HepG2 (cell line): ENCODE results near the gene DIO1. TPM values are rescaled to one million over a fixed set of nuclear protein-coding genes. Genes with fewer than 3 reads are reported as not detected.

Experiments
- ASH2L ChIP-seq: fragments of 300-600, 200-600 bp; sonication (generic); IDR thresholded peaks from 2 replicates; pipeline ENCODE4 v1.7.0; 2017; ENCODE audit warnings: low read depth, mild to moderate bottlenecking, moderate library complexity, mixed read lengths, low read length; ENCODE audit not compliant: insufficient read length
- ATF1 ChIP-seq: IDR thresholded peaks from 2 replicates; pipeline ENCODE4 v1.6.1; 2016; ENCODE audit warnings: mild to moderate bottlenecking, control low read depth
- BORCS8-MEF2B ChIP-seq: sonication (generic); formaldehyde crosslinking; IDR thresholded peaks from 2 replicates; pipeline ENCODE4 v1.8.0; 2022; ENCODE audit warnings: mild to moderate bottlenecking, missing genetic modification reagents
- CBFB ChIP-seq: sonication (generic); formaldehyde crosslinking; IDR thresholded peaks from 2 replicates; pipeline ENCODE4 v1.4.0; 2020; ENCODE audit warnings: missing genetic modification reagents
- CEBPB ChIP-seq: IDR thresholded peaks from 2 replicates; pipeline ENCODE4 v1.6.1; 2011; ENCODE audit warnings: low read depth, low read length, improper control_type of control experiment, borderline replicate concordance
- CERS6 ChIP-seq: sonication (generic); formaldehyde crosslinking; IDR thresholded peaks from 2 replicates; pipeline ENCODE4 v1.5.0; 2020; ENCODE audit warnings: missing genetic modification reagents
- ESRRA ChIP-seq: sonication (generic); formaldehyde crosslinking; IDR thresholded peaks from 2 replicates; pipeline ENCODE4 v1.5.1; 2020; ENCODE audit warnings: mild to moderate bottlenecking, low read depth, missing genetic modification reagents
- GLMP ChIP-seq: sonication (generic); formaldehyde crosslinking; IDR thresholded peaks from 2 replicates; pipeline ENCODE4 v1.9.0; 2021; ENCODE audit warnings: missing genetic modification reagents, mild to moderate bottlenecking, borderline replicate concordance
- KLF11 ChIP-seq: IDR thresholded peaks from 2 replicates; pipeline ENCODE4 v1.6.1; 2016; ENCODE audit warnings: missing compliant biosample characterization
- MXI1 ChIP-seq: IDR thresholded peaks from 3 replicates; pipeline ENCODE4 v1.6.1; 2012; ENCODE audit warnings: low read depth, low read length, inconsistent platforms, borderline replicate concordance
- NFIC ChIP-seq: IDR thresholded peaks from 2 replicates; pipeline ENCODE4 v1.6.1; 2012; ENCODE audit warnings: mild to moderate bottlenecking, low read length, inconsistent platforms
- PPARG ChIP-seq: conservative IDR thresholded peaks from 2 replicates; pipeline ENCODE4 v1.6.1; 2016; ENCODE audit warnings: missing biosample characterization, missing genetic modification reagents
- SKI ChIP-seq: fragments of 450-650 bp; IDR thresholded peaks from one replicate; pipeline ENCODE4 v1.6.1; 2018; ENCODE audit warnings: mild to moderate bottlenecking; ENCODE audit not compliant: partially characterized antibody
- SP2 ChIP-seq: sonication (generic); formaldehyde crosslinking; IDR thresholded peaks from 2 replicates; pipeline ENCODE4 v1.5.1; 2020; ENCODE audit warnings: mild to moderate bottlenecking, missing genetic modification reagents
- SRSF4 ChIP-seq: fragments of 200-400 bp; formaldehyde crosslinking; IDR thresholded peaks from one replicate; pipeline ENCODE4 v1.6.1; 2018; ENCODE audit warnings: mild to moderate bottlenecking, low read depth, low read length, moderate library complexity; ENCODE audit not compliant: poor library complexity, severe bottlenecking
- ZNF230 ChIP-seq: sonication (generic); formaldehyde crosslinking; IDR thresholded peaks from 2 replicates; pipeline ENCODE4 v1.4.0; 2020; ENCODE audit warnings: mild to moderate bottlenecking, missing genetic modification reagents
- ZNF253 ChIP-seq: sonication (generic); formaldehyde crosslinking; IDR thresholded peaks from 2 replicates; pipeline ENCODE4 v1.8.0; 2022; ENCODE audit warnings: mild to moderate bottlenecking, missing genetic modification reagents, borderline replicate concordance
- ZNF530 ChIP-seq: sonication (generic); formaldehyde crosslinking; IDR thresholded peaks from 2 replicates; pipeline ENCODE4 v1.5.0; 2020; ENCODE audit warnings: low read depth, mild to moderate bottlenecking, missing genetic modification reagents
- ZNF564 ChIP-seq: sonication (generic); formaldehyde crosslinking; IDR thresholded peaks from 2 replicates; pipeline ENCODE4 v1.8.1; 2023; ENCODE audit warnings: mild to moderate bottlenecking, missing genetic modification reagents
- ZNF660 ChIP-seq: sonication (generic); formaldehyde crosslinking; IDR thresholded peaks from 2 replicates; pipeline ENCODE4 v1.5.1; 2020; ENCODE audit warnings: mild to moderate bottlenecking, low read depth, missing genetic modification reagents, borderline replicate concordance
- polyA plus RNA-seq, 8 experiments: library from polyadenylated mRNA; depleted of rRNA in 3 of 8; stranded (reverse) in 7 of 8; unstranded in 1 of 8; fragments of >200 nt; fragmentation: Illumina TruSeq in 4 of 8; extraction: Trizol in 4 of 8; gene quantifications; 2 replicates each; pipeline versions ENCODE4 v1.2.1 to v1.2.3, GENCODE V29; 2011 to 2016; ENCODE audit warnings: low read depth in 4 of 8, missing spikeins in 1 of 8, mixed read lengths in 1 of 8; ENCODE audit not compliant: insufficient read depth in 1 of 8
- total RNA-seq, 5 experiments: library from RNA; depleted of rRNA; stranded (reverse); fragments of >200 nt; fragmentation: Illumina TruSeq; extraction: Trizol; gene quantifications; 2 replicates each; pipeline ENCODE4 v1.2.3, GENCODE V29; 2016; ENCODE audit warnings: low read depth in 1 of 5
- TF ChIP-seq, protein P1 (sequence below): sonication (generic); formaldehyde crosslinking; IDR thresholded peaks from 2 replicates; pipeline ENCODE4 v1.4.0; 2020; ENCODE audit warnings: missing genetic modification reagents
- TF ChIP-seq, protein P2 (sequence below): sonication (generic); formaldehyde crosslinking; IDR thresholded peaks from 2 replicates; pipeline ENCODE4 v1.4.0; 2020; ENCODE audit warnings: missing genetic modification reagents
- TF ChIP-seq, protein P3 (sequence below): sonication (generic); formaldehyde crosslinking; IDR thresholded peaks from 2 replicates; pipeline ENCODE4 v1.5.1; 2020; ENCODE audit warnings: missing genetic modification reagents, mild to moderate bottlenecking, borderline replicate concordance

DIO1 gene
- total and polyA plus RNA-seq, 2 of the 13 experiments (the other 11 are each of a cell fraction or from before 2014, with no cell fraction given), result 13.5 to 45.6 TPM

- no peak for TF ChIP-seq NFIC
- TF ChIP-seq, protein P1, sequence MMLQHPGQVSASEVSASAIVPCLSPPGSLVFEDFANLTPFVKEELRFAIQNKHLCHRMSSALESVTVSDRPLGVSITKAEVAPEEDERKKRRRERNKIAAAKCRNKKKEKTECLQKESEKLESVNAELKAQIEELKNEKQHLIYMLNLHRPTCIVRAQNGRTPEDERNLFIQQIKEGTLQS (CRISPR knock-in tag), result no peak
- no peak for TF ChIP-seq KLF11 (CRISPR knock-in tag)
- TF ChIP-seq CEBPB, result no peak
- TF ChIP-seq CBFB (CRISPR knock-in tag), result 0 out of 2 replicates have a peak, but pooled peaks have one; percentile 23
- no peak for TF ChIP-seq ATF1 (CRISPR knock-in tag)
- TF ChIP-seq BORCS8-MEF2B (CRISPR knock-in tag), result no peak; the same call in 1 of the 2 replicates
- TF ChIP-seq MXI1, result no peak; the same call in 2 of the 3 replicates
- no peak for TF ChIP-seq ESRRA (CRISPR knock-in tag)
- TF ChIP-seq ZNF564 (CRISPR knock-in tag), result 0 out of 2 replicates have a peak, but pooled peaks have one; percentile 35
- TF ChIP-seq CERS6, result no peak
- TF ChIP-seq SKI, result no peak
- TF ChIP-seq ZNF530 (CRISPR knock-in tag), result no peak
- TF ChIP-seq ZNF660 (CRISPR knock-in tag), result no peak
- TF ChIP-seq SRSF4, result no peak
- TF ChIP-seq PPARG (CRISPR knock-in tag), result 0 out of 2 replicates have a peak, but pooled peaks have one; percentile 34
- peak; percentile 79 for TF ChIP-seq ASH2L
- TF ChIP-seq SP2 (CRISPR knock-in tag), result peak; percentile 55
- TF ChIP-seq, protein P2, sequence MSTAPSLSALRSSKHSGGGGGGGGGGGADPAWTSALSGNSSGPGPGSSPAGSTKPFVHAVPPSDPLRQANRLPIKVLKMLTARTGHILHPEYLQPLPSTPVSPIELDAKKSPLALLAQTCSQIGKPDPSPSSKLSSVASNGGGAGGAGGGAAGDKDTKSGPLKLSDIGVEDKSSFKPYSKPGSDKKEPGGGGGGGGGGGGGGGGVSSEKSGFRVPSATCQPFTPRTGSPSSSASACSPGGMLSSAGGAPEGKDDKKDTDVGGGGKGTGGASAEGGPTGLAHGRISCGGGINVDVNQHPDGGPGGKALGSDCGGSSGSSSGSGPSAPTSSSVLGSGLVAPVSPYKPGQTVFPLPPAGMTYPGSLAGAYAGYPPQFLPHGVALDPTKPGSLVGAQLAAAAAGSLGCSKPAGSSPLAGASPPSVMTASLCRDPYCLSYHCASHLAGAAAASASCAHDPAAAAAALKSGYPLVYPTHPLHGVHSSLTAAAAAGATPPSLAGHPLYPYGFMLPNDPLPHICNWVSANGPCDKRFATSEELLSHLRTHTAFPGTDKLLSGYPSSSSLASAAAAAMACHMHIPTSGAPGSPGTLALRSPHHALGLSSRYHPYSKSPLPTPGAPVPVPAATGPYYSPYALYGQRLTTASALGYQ (CRISPR knock-in tag), result no peak
- TF ChIP-seq, protein P3, sequence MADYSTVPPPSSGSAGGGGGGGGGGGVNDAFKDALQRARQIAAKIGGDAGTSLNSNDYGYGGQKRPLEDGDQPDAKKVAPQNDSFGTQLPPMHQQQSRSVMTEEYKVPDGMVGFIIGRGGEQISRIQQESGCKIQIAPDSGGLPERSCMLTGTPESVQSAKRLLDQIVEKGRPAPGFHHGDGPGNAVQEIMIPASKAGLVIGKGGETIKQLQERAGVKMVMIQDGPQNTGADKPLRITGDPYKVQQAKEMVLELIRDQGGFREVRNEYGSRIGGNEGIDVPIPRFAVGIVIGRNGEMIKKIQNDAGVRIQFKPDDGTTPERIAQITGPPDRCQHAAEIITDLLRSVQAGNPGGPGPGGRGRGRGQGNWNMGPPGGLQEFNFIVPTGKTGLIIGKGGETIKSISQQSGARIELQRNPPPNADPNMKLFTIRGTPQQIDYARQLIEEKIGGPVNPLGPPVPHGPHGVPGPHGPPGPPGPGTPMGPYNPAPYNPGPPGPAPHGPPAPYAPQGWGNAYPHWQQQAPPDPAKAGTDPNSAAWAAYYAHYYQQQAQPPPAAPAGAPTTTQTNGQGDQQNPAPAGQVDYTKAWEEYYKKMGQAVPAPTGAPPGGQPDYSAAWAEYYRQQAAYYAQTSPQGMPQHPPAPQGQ (CRISPR knock-in tag), result no peak
- TF ChIP-seq ZNF253 (CRISPR knock-in tag), result no peak
- peak; percentile 54; the same call in 1 of the 2 replicates for TF ChIP-seq ZNF230
- no peak for TF ChIP-seq GLMP (CRISPR knock-in tag)
Observed at GRCh38 chr1:53889304-53890298, 4.4 kb upstream of the DIO1 start, which contains the start of gene YIPF1 (continued).
